Gastrocnemius medialis (tissue), 4 donors: Measurements from ENCODE around the gene MAPRE2. TPM values are rescaled to one million over a fixed set of nuclear protein-coding genes. Genes with fewer than 3 reads are reported as not detected.

Experiments used
- ATAC-seq, 2 donors: fragments of 150-250 bp; one replicate each; pipeline ENCODE4 v1.9.1; 2016
- DNase-seq, 2 donors: peaks; one replicate each; pipeline ENCODE4 v3.0.0-alpha.2; 2019
- H3K27ac ChIP-seq, 4 donors: fragments of 200-600 bp; sonication (generic); 1 replicate in 1 of 4; 2 replicates in 3 of 4; pipeline ENCODE4 v1.5.1; 2016 to 2018; ENCODE audit warnings: mild to moderate bottlenecking in 2 of 4, moderate library complexity in 1 of 4
- H3K27me3 ChIP-seq, 3 donors: fragments of 200-600 bp; sonication (generic) in 2 of 3; 1 replicate in 1 of 3; 2 replicates in 2 of 3; pipeline versions ENCODE4 v1.5.1 to v1.6.0; 2016 to 2019; ENCODE audit warnings: mild to moderate bottlenecking in 1 of 3, moderate library complexity in 1 of 3
- H3K36me3 ChIP-seq, 2 donors: fragments of 200-600 bp; sonication (generic) in 1 of 2; one replicate each; pipeline ENCODE4 v1.5.1; 2017 to 2018
- H3K4me1 ChIP-seq, 2 donors: fragments of 200-600 bp; sonication (generic) in 1 of 2; one replicate each; pipeline ENCODE4 v1.5.1; 2016 to 2017; ENCODE audit warnings: mild to moderate bottlenecking in 2 of 2
- H3K4me3 ChIP-seq, 4 donors: fragments of 200-600 bp; sonication (generic) in 3 of 4; 1 replicate in 1 of 4; 2 replicates in 3 of 4; pipeline ENCODE4 v1.5.1; 2016 to 2019; ENCODE audit warnings: mild to moderate bottlenecking in 2 of 4
- H3K9me3 ChIP-seq, 3 donors: fragments of 200-600 bp; sonication (generic) in 2 of 3; 1 replicate in 1 of 3; 2 replicates in 2 of 3; pipeline ENCODE4 v1.5.1; 2016 to 2019
- POLR2A ChIP-seq, 2 donors: fragments of 450-650 bp; IDR thresholded peaks; one replicate each; pipeline ENCODE4 v1.6.1; 2017; ENCODE audit warnings: antibody characterized with exemption in 2 of 2, mild to moderate bottlenecking in 2 of 2, moderate library complexity in 2 of 2
- in situ Hi-C, 4 donors: fragments of 200-750 bp; cut with MboI; loops; one replicate each; pipeline versions ENCODE4 v1.15.0 to v1.8.0; 2017; ENCODE audit warnings: low sequenced_read_pairs in 4 of 4
- intact Hi-C: fragments of 100-400 bp; cut with DNase I; formaldehyde crosslinking; loops from one replicate; pipeline ENCODE4 v1.15.1; 2023; ENCODE audit warnings: low total_unique reads
- total RNA-seq, 4 donors: library from RNA; depleted of rRNA; stranded (reverse); fragments of >200 nt; gene quantifications; one replicate each; pipeline versions ENCODE4 v1.1.0 to v1.2.3, GENCODE V29; 2016
- TF ChIP-seq, protein P1 (sequence below), 5 experiments: fragments of 450-650 bp in 3 of 5; fragments of 200-600 bp in 2 of 5; sonication (generic) in 2 of 5; IDR thresholded peaks in 4 of 5; conservative IDR thresholded peaks in 1 of 5; 1 replicate in 4 of 5; 2 replicates in 1 of 5; pipeline ENCODE4 v1.5.1; 2016 to 2019; ENCODE audit warnings: antibody characterized with exemption in 5 of 5, mild to moderate bottlenecking in 3 of 5, moderate library complexity in 3 of 5

Gene MAPRE2
- total RNA-seq, 4 donors from 2014 or later: 21.3 to 46.2 (median 34.4) TPM

DNA sequence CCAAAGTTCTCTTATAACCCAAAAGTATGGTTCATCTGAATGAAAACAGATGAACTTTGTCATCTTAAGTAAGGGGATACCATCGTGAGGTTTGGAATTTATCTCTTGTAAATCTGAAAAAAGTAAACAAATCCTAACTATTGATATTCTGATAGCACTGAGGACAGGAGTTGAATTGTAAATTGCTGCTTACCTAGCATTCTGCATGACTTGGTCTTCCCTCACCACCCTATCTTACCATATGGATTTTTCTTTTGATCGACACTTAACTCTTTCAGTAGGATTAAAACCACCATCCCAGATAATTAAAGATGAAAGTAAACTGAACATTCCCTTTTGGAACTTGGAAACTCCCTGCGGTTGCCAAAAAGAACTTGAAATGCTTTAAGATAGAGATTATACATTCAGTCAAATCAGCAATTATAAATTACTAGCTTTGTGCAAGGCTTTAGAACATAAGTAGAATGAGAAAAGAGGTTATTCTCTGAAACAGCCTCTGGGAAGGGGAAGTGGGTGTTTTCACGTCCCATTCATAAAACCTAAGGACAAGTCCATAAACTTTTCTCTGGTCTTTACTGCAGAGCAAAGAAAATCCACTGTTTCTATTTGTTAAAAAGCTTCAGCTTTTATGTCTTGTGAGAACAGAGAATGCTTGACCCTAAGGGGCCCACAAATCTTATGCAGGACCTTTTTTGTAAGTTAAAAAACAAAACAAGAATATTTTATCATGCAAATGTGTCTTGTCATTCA is 149.9 kb downstream of the MAPRE2 start:
- Histone ChIP-seq H3K27ac (no peak overlapping the region), H3K9me3 (no peaks in the 10 kb centered on the region), H3K4me3 (no peak overlapping the region), H3K36me3 (no peaks in the 10 kb centered on the region), H3K4me1 (peaks cover 0 to 3% of the 10 kb centered on the region in 2 donors), H3K27me3 (no peaks in the 10 kb centered on the region)
- ATAC-seq (no peak), DNase-seq (no peak)
- TF ChIP-seq, protein P1, sequence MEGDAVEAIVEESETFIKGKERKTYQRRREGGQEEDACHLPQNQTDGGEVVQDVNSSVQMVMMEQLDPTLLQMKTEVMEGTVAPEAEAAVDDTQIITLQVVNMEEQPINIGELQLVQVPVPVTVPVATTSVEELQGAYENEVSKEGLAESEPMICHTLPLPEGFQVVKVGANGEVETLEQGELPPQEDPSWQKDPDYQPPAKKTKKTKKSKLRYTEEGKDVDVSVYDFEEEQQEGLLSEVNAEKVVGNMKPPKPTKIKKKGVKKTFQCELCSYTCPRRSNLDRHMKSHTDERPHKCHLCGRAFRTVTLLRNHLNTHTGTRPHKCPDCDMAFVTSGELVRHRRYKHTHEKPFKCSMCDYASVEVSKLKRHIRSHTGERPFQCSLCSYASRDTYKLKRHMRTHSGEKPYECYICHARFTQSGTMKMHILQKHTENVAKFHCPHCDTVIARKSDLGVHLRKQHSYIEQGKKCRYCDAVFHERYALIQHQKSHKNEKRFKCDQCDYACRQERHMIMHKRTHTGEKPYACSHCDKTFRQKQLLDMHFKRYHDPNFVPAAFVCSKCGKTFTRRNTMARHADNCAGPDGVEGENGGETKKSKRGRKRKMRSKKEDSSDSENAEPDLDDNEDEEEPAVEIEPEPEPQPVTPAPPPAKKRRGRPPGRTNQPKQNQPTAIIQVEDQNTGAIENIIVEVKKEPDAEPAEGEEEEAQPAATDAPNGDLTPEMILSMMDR (IDR thresholded peaks at IDR 0.05 in 4 of 5, conservative IDR thresholded peaks at IDR 0.05 in 1 of 5): no peak
- TF ChIP-seq POLR2A (IDR thresholded peaks at IDR 0.05): no peak
- in situ Hi-C loops (no loop called here), intact Hi-C loops (no loop called here)

DNA sequence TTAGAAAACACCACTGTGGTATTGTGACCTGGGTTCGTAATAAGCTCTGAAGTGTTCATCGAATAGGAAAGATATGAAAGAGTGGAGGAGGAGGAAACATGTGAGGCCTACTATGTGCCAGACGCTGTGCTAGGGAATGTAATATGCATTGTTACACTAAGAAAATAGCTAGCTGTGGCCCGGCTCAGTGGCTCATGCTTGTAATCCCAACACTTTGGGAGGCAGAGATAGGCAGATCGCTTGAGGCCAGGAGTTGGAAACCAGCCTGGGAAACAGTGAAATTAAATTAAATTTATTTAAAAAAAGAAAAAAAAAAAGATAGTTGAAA is 150.4 kb downstream of the MAPRE2 start:
- intact Hi-C loops: no loop called here
- Histone ChIP-seq H3K9me3 (no peaks in the 10 kb centered on the region), H3K4me3 (no peak overlapping the region), H3K4me1 (peaks cover 0 to 3% of the 10 kb centered on the region in 2 donors), H3K27me3 (no peaks in the 10 kb centered on the region), H3K27ac (no peak overlapping the region), H3K36me3 (no peaks in the 10 kb centered on the region)
- in situ Hi-C loops: no loop called here
- DNase-seq (no peak), ATAC-seq (no peak)
- TF ChIP-seq POLR2A (IDR thresholded peaks at IDR 0.05): no peak
- TF ChIP-seq, protein P1 (IDR thresholded peaks at IDR 0.05 in 4 of 5, conservative IDR thresholded peaks at IDR 0.05 in 1 of 5): no peak

DNA sequence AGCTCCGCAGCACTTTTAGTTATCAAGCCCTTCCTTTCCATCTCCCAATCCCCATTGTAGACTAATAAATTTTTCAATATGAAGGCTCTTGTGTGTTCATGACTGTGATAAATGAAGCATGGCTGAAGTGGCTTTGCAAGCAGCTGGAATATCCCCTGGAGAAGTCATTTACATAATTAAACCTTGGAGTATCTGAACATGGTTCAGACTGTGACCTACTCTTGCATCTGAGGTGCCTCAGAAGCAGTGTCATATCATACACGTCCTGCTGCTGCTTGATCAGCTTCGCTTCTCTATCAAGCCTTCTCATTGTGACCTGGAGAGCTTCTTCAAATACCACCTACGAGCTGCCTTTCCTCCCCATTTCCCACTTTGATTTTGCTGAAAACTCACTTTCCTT is 151.2 kb downstream of the MAPRE2 start:
- ATAC-seq (no peak), DNase-seq (no peak)
- Histone ChIP-seq H3K9me3 (no peaks in the 10 kb centered on the region), H3K4me1 (peaks cover 0 to 3% of the 10 kb centered on the region in 2 donors), H3K4me3 (no peak overlapping the region), H3K27ac (no peak overlapping the region), H3K27me3 (no peaks in the 10 kb centered on the region), H3K36me3 (no peaks in the 10 kb centered on the region)
- no peak for TF ChIP-seq POLR2A (IDR thresholded peaks at IDR 0.05)
- TF ChIP-seq, protein P1 (IDR thresholded peaks at IDR 0.05 in 4 of 5, conservative IDR thresholded peaks at IDR 0.05 in 1 of 5): no peak
- in situ Hi-C loops: no loop called here
- intact Hi-C loops: no loop called here

Other genes starting within 250 kb of the MAPRE2 start
- gene ZNF397, start 199.6 kb downstream of the MAPRE2 start, total RNA-seq: 10 to 100 TPM; 12.3 to 23.4 (median 14.7) TPM
- 10 to 100 TPM in 2 of 4 donors, 1 to 10 TPM in 2; 4.6 to 34.6 (median 8.2) TPM for gene ZSCAN30, start 248.8 kb downstream of the MAPRE2 start, total RNA-seq